ENCODE measurements around the gene BEST4. TPM values are rescaled to one million over a fixed set of nuclear protein-coding genes. Genes with fewer than 3 reads are reported as not detected.

Gene BEST4
- total RNA-seq: under 1 TPM; 0.26 to 0.42 TPM

DNA sequence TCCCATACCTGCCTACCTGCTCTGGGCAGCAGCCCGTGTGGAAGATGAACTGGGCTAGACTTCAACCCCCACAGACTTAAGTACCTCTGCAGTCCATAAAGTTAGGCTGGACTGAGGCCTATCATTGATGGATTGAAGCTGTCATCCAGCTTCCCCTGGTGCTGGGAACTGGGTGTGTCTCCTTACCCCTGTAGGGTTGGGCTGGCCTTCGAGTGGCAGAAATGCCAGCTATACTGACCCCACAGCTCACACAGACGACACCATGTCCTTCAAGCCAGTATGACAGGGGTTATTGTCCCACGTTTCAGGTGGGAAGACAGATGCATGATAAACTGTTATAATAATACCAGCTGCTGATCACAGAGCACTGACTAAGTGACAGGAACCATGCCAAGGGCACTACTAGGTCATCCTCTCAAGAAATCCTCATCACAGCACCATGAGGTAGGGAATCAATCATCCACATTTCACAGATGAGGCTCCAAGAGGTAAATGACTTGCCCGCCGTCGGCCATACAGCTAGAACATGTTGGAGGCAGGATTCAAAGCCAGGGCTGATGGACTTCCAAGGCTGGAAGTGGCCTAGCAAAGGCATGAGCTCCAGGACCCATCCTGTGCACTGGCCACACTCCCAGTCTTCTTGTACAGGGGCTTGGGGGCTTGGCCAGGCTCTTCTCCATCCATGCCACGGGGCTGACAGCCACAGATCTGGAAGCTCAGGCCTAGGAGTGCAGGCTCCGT lies at the start of gene BEST4:
BEST4 (minus strand) TSS at position 51 of the 741 bp plus-strand sequence. CDS start 465 bp downstream, outside the sequence.
- DNase-seq (no peak), ATAC-seq (no peak)
- H3K36me3 Mint-ChIP-seq (ENCODE audit: low read depth): peaks cover 3% of the 10 kb centered on the region
- no peaks in the 10 kb centered on the region for H3K27me3 Mint-ChIP-seq (ENCODE audit: low read depth)
- no peak within 1 kb of the TSS for H3K4me3 Mint-ChIP-seq
- peaks cover 30% of the 10 kb centered on the region for H3K4me1 Mint-ChIP-seq (ENCODE audit: low read depth)
- ChIA-PET CTCF (interaction anchor here (0.9 to 4.0 kb wide), 8 partner anchors 10 to 226 kb away, joined by 3 to 23 read pairs (median 3); partner anchors contain the start of genes HECTD3, PLK3, RNU5D-1 and RPS8), POLR2A (interaction anchor here (0.6 to 8.8 kb wide), 7 partner anchors 12 to 67 kb away, joined by 4 to 115 read pairs (median 23); partner anchors contain the start of genes RNU5D-1 and RPS8)
- H3K27ac Mint-ChIP-seq: no peak within 1 kb of the TSS
- no peaks in the 10 kb centered on the region for H3K9me3 Mint-ChIP-seq (ENCODE audit: insufficient read depth)

DNA sequence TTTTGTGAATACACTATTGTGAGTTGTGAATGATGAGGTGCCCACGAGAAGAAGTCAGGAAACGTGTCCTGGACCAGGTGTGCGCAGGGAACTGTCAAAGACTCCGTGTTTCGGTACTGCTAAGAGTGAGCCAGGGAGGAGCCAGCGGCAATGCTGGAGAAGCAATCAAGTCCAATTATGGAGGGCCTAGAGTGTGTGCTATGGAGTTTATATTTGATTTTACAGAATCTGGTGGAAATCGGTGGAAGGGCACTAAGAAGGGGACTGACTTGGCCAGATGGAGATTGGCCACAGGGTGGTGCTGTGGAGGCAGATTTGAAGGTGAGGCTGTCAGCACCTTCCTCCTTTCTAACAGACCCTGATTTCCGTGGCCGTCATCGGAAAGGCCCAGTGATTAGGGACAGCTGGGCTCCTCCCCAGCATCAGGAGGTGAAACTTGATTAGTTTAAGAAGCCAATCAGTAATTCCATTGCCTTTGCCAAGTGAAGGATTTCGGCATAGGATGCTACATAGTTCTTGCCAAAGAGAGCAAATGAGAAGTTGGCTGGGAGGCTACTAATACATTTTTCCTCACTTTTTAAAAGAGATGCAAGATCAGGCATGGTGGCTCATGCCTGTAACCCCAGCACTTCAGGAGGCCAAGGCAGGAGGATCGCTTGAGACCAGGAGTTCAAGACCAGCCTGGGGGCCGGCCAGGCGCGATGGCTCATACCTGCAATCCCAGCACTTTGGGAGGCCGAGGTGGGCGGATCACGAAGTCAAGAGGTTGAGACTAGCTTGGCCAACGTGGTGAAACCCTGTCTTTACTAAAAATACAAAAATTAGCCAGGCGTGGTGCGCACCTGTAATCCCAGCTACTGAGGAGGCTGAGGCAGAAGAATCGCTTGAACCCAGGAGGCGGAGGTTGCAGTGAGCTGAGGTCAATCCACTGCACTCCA lies 48.0 kb upstream of the BEST4 start:
- ChIA-PET CTCF (interaction anchor here (0.6 to 3.0 kb wide), 19 partner anchors 9 to 464 kb away, joined by 3 to 24 read pairs (median 4); partner anchors contain the start of genes HECTD3, PLK3 and UROD), POLR2A (interaction anchor here (0.6 to 5.0 kb wide), 2 partner anchors 16 to 1380 kb away, joined by 3 to 31 read pairs; no protein-coding TSS in a partner anchor)
- Mint-ChIP-seq H3K9me3 (ENCODE audit: insufficient read depth) (no peaks in the 10 kb centered on the region), H3K36me3 (ENCODE audit: low read depth) (no peaks in the 10 kb centered on the region), H3K4me3 (no peak overlapping the region), H3K4me1 (ENCODE audit: low read depth) (peaks cover 8% of the 10 kb centered on the region), H3K27ac (peak overlapping the region; percentile 7), H3K27me3 (ENCODE audit: low read depth) (peaks cover under 1% of the 10 kb centered on the region)
- ATAC-seq: peak; percentile 95
- peak; percentile 93 for DNase-seq

DNA sequence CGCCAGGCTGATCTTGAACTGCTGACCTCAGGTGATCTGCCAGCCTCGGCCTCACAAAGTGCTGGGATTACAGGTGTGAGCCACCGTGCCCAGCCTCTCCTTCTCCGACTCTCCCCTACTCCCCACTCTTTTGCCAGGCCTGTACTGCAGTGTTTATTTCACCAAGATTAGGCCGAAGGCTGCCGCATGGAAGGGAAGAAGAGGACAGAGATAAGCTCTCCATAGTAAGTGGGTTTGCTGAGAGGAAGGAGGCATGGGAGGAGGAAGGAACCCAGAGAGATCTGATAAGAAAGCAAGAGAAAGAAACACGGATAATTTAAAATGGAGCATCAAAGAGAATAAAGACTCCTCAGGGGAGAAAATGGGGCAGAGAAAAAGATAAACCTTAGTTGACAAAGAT lies 46.4 kb upstream of the BEST4 start:
- Mint-ChIP-seq H3K4me3 (no peak overlapping the region), H3K4me1 (ENCODE audit: low read depth) (peaks cover 8% of the 10 kb centered on the region), H3K27ac (no peak overlapping the region), H3K36me3 (ENCODE audit: low read depth) (no peaks in the 10 kb centered on the region), H3K27me3 (ENCODE audit: low read depth) (no peaks in the 10 kb centered on the region), H3K9me3 (ENCODE audit: insufficient read depth) (no peaks in the 10 kb centered on the region)
- ATAC-seq: no peak
- ChIA-PET CTCF (interaction anchor here (1.0 to 3.0 kb wide), 4 partner anchors 12 to 180 kb away, joined by 3 to 24 read pairs (median 6); partner anchors contain the start of genes HECTD3 and UROD), POLR2A (interaction anchor here (5.0 kb wide), 1 partner anchor 14 kb away, joined by 31 read pairs; no protein-coding TSS in a partner anchor)
- no peak for DNase-seq

DNA sequence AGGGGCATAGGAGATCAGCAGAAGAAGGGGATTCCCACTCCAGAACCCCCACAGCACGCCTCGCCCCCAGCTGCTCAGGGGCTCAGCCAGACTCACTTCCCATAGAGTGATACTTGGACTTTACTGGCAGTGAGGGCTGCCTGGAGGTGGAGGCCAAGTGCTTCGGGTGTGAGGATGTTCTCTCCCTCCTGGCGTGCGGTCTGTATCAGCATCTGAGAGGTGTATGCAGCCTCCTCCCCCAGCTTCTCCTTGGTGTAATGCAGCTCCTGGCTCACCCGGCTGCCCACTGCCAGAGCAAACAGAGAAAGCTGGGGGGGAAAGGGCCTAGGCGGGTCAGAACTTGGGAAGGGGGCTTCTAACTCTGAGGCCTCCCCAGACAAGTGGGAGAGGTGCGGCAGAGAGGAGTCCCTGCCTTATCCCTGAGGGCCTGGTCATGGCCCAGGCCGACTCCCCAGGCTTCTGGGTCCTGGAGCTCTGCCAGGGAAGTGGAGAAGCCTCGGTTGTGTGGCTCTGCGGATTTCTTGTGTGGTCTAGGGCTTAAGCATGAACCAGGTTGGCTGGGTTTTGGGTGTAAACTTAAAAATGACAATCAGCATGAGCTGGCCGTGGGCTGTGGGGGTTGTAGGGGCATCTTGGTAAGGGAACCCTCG lies 44.2 kb upstream of the BEST4 start:
- peaks cover 8% of the 10 kb centered on the region for H3K4me1 Mint-ChIP-seq (ENCODE audit: low read depth)
- H3K27me3 Mint-ChIP-seq (ENCODE audit: low read depth): no peaks in the 10 kb centered on the region
- H3K36me3 Mint-ChIP-seq (ENCODE audit: low read depth): no peaks in the 10 kb centered on the region
- no peak for ATAC-seq
- peak overlapping the region; percentile 52 for H3K27ac Mint-ChIP-seq
- H3K9me3 Mint-ChIP-seq (ENCODE audit: insufficient read depth): no peaks in the 10 kb centered on the region
- no peak for DNase-seq
- POLR2A ChIA-PET: interaction anchor here (0.5 to 16.3 kb wide), 4 partner anchors 12 to 650 kb away, joined by 3 to 564 read pairs (median 17); partner anchors contain the start of gene RNU5D-1
- H3K4me3 Mint-ChIP-seq: no peak overlapping the region
- CTCF ChIA-PET: interaction anchor here (0.9 to 1.7 kb wide), 4 partner anchors 10 to 34 kb away, joined by 3 to 5 read pairs (median 3); partner anchors contain the start of gene PLK3

DNA sequence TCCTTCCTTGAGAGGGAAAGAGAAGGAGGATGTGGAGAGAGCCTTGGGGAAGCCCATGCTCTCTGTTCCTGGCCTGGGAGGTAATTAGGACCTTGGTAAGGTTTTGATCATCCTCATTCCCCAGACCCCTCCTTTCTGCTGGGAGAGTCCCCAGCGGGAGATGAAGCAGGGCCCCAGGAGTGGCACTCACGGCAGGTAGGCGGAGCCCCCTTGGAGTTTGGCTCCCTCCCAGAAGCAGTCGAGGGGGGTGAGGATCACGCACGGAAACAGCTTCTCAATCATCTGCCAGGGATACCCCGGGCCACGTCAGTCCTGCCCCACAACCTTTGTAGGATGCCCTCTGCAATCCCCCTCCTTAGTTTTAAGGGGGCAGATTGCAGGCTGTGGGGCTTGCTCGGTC lies 43.5 kb upstream of the BEST4 start:
- no peak overlapping the region for H3K4me3 Mint-ChIP-seq
- H3K4me1 Mint-ChIP-seq (ENCODE audit: low read depth): peaks cover 8% of the 10 kb centered on the region
- CTCF ChIA-PET: interaction anchor here (0.9 to 1.7 kb wide), 2 partner anchors 10 to 33 kb away, joined by 3 to 5 read pairs; no protein-coding TSS in a partner anchor
- POLR2A ChIA-PET: interaction anchor here (0.5 to 16.3 kb wide), 7 partner anchors 11 to 651 kb away, joined by 3 to 564 read pairs (median 5); partner anchors contain the start of genes RNU5D-1 and UROD
- H3K36me3 Mint-ChIP-seq (ENCODE audit: low read depth): no peaks in the 10 kb centered on the region
- no peaks in the 10 kb centered on the region for H3K9me3 Mint-ChIP-seq (ENCODE audit: insufficient read depth)
- no peaks in the 10 kb centered on the region for H3K27me3 Mint-ChIP-seq (ENCODE audit: low read depth)
- no peak overlapping the region for H3K27ac Mint-ChIP-seq
- no peak for ATAC-seq
- DNase-seq: no peak

DNA sequence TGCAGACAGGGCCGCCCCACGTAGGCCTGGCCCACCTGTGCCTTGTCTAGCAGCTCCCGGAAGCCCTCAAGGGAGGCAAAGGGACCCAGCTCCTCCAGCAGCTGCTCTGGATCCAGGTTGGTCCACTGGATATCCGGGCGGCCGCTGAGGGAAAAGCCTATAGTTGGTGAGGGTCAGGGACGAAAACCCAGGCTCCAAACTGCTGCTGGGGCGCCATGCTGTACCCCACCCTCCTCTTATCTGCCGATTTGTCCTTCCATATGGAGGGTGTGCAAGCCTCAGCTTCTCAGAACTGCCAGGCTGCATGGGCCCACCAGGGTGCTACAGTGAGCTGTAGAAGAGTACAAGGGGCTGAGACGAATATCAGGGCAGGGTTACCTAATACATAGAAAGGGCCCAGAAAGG lies 42.9 kb upstream of the BEST4 start:
- peaks cover 8% of the 10 kb centered on the region for H3K4me1 Mint-ChIP-seq (ENCODE audit: low read depth)
- H3K4me3 Mint-ChIP-seq: no peak overlapping the region
- no peak for ATAC-seq
- no peaks in the 10 kb centered on the region for H3K36me3 Mint-ChIP-seq (ENCODE audit: low read depth)
- DNase-seq: no peak
- no peak overlapping the region for H3K27ac Mint-ChIP-seq
- ChIA-PET CTCF (interaction anchor here (0.9 to 1.7 kb wide), 2 partner anchors 9 to 32 kb away, joined by 3 to 5 read pairs; no protein-coding TSS in a partner anchor), POLR2A (interaction anchor here (1.3 to 16.3 kb wide), 5 partner anchors 10 to 181 kb away, joined by 4 to 564 read pairs (median 14); partner anchors contain the start of genes RNU5D-1 and UROD)
- no peaks in the 10 kb centered on the region for H3K9me3 Mint-ChIP-seq (ENCODE audit: insufficient read depth)
- no peaks in the 10 kb centered on the region for H3K27me3 Mint-ChIP-seq (ENCODE audit: low read depth)

DNA sequence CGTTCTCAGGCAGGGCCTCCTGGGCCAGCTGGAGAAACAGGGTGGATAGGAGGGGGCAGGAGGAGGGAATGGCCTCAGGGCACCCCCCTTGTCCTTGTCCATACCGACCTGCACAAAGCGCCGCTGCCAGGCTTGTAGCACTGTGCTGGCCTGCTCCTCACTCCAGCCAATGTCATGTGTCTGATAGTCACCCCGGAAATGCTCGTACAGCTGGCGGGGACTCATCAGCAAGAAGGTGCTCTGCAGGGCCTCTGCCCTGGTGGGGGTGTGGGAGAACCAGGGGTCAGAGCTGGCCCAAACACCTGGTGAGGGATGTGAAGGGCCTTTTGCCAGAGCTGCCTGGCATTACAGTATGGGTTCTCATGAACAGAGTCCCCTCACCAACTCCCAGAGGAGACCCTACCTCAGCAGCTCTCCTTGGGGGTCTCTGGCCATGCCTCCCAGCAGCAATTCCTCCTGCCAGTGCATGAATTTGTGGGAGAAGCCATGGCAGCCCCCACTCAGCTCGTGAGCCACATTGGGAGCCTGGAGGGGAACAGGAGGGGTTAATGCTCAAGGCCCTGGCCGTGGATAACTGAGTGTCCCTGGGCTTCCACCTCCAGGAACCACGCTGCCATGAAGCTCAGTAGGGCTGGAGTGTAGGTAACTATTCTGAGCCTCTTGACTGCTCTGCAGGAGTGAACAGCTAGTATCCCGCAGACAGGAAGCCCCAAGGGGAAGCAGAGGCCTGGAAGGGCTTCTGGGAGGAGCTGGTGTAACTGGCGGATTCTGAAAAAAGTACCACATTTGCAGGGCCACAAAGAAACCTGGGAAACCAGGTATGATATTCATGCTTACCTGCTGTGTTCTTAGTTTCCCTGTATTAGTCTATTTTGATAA lies 41.8 kb upstream of the BEST4 start:
- CTCF ChIA-PET: no interaction called here
- no peaks in the 10 kb centered on the region for H3K9me3 Mint-ChIP-seq (ENCODE audit: insufficient read depth)
- H3K27me3 Mint-ChIP-seq (ENCODE audit: low read depth): no peaks in the 10 kb centered on the region
- ATAC-seq (no peak), DNase-seq (no peak)
- H3K4me1 Mint-ChIP-seq (ENCODE audit: low read depth): peaks cover 3% of the 10 kb centered on the region
- POLR2A ChIA-PET: interaction anchor here (0.7 to 16.3 kb wide), 5 partner anchors 9 to 477 kb away, joined by 3 to 564 read pairs (median 14); partner anchors contain the start of gene RNU5D-1
- no peak overlapping the region for H3K27ac Mint-ChIP-seq
- no peak overlapping the region for H3K4me3 Mint-ChIP-seq
- H3K36me3 Mint-ChIP-seq (ENCODE audit: low read depth): no peaks in the 10 kb centered on the region

DNA sequence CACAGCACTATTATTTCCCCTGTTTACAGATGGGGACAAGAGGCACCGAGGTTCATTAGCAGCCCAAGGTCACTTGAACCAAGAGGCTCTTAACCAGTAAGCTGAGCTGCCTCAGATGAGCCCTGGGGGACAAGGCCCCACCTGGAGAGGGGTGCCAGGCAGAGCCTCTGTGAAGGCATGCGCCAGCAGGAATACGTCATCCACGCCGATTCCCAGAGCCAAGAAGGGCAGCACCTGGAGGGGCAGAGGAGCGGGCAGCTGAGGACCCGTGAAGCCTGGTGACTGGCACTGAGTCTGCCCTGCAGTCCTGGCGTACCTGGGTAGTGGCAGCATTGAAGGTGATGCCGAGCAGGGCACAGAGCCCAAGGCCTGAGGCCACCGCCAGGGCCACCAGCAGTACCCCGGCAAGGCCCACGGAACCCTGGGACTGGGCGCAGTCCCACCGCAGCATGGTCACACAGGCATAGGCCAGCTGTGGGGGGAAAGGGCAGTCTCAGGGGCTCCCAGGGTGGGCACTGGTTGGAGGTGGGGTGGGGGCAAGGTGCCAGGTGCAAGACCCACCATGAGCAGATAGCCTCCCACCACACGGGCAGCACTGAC lies 41.0 kb upstream of the BEST4 start:
- DNase-seq (no peak), ATAC-seq (no peak)
- Mint-ChIP-seq H3K4me1 (ENCODE audit: low read depth) (peaks cover 3% of the 10 kb centered on the region), H3K27ac (no peak overlapping the region), H3K4me3 (no peak overlapping the region), H3K9me3 (ENCODE audit: insufficient read depth) (no peaks in the 10 kb centered on the region), H3K27me3 (ENCODE audit: low read depth) (no peaks in the 10 kb centered on the region), H3K36me3 (ENCODE audit: low read depth) (no peaks in the 10 kb centered on the region)
- POLR2A ChIA-PET: interaction anchor here (2.3 to 16.3 kb wide), 3 partner anchors 8 to 101 kb away, joined by 14 to 564 read pairs (median 18); partner anchors contain the start of gene RNU5D-1
- CTCF ChIA-PET: no interaction called here

DNA sequence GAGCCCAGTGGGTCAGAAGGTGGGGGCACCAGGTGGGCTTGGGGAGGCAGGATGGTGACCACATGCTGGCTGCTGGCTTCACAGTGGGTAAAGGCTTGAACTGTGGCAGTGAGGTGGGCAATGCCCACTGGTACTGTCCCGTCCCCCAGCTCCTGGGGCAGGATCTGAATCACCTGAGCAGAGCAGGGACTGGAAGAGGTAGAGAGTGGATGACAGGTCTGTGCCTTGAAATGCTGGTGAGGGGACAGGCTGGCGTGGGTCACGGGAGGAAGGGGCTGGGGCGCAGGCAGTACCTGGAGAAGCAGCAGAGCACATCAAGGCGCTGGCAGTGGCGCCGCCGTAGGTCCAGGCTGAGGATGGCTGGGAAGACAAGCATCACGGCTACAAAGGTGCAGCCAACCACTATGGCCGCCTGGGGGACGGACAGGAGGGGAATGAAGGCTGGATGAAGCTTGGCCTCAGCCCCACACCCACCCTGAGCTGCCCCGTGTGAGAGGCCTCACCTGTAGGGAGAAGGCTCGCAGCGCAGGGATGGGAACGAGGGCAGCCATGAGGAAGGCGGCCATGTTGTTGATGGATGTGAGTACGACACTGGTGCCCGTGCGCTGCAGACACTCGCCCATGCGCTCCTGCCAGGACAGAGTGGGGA lies 40.2 kb upstream of the BEST4 start:
- H3K27ac Mint-ChIP-seq: no peak overlapping the region
- ATAC-seq (no peak), DNase-seq (no peak)
- H3K9me3 Mint-ChIP-seq (ENCODE audit: insufficient read depth): no peaks in the 10 kb centered on the region
- H3K4me3 Mint-ChIP-seq: no peak overlapping the region
- H3K27me3 Mint-ChIP-seq (ENCODE audit: low read depth): no peaks in the 10 kb centered on the region
- peaks cover 3% of the 10 kb centered on the region for H3K4me1 Mint-ChIP-seq (ENCODE audit: low read depth)
- no peaks in the 10 kb centered on the region for H3K36me3 Mint-ChIP-seq (ENCODE audit: low read depth)
- POLR2A ChIA-PET: interaction anchor here (0.9 to 16.3 kb wide), 4 partner anchors 9 to 100 kb away, joined by 3 to 564 read pairs (median 6); partner anchors contain the start of genes PLK3 and RNU5D-1
- CTCF ChIA-PET: interaction anchor here (1.1 kb wide), 1 partner anchor 8 kb away, joined by 4 read pairs; no protein-coding TSS in a partner anchor
